Measurements from ENCODE around the gene MTARC2.

Gene MTARC2

GRCh38 chr1:220804202-220804586, 56.1 kb downstream of the MTARC2 start:
- DNase-seq, result no peak

GRCh38 chr1:220806408-220806807, 58.3 kb downstream of the MTARC2 start:
- DNase-seq, result no peak

GRCh38 chr1:220807726-220808125, 59.6 kb downstream of the MTARC2 start:
- DNase-seq, result no peak

- no peak for DNase-seq
These were observed 60.4 kb downstream of the MTARC2 start for GRCh38 chr1:220808345-220809186.

- DNase-seq, result no peak
These were observed 61.0 kb downstream of the MTARC2 start for GRCh38 chr1:220809187-220809550.

- no peak for DNase-seq
These were observed 61.6 kb downstream of the MTARC2 start for GRCh38 chr1:220809704-220810103.

- DNase-seq, result no peak
These were observed 62.1 kb downstream of the MTARC2 start for GRCh38 chr1:220810179-220810653.

GRCh38 chr1:220810963-220811362, 62.8 kb downstream of the MTARC2 start:
- DNase-seq, result no peak

GRCh38 chr1:220811695-220812094, 63.6 kb downstream of the MTARC2 start:
- DNase-seq, result no peak

GRCh38 chr1:220812308-220812707, 64.2 kb downstream of the MTARC2 start:
- DNase-seq, result no peak

- DNase-seq, result no peak
These were observed 64.9 kb downstream of the MTARC2 start for GRCh38 chr1:220813013-220813412.

- DNase-seq, result no peak
These were observed 67.3 kb downstream of the MTARC2 start for GRCh38 chr1:220815409-220815808.

GRCh38 chr1:220817907-220818306, 69.8 kb downstream of the MTARC2 start:
- no peak for DNase-seq

GRCh38 chr1:220818421-220819173, 70.5 kb downstream of the MTARC2 start:
- DNase-seq, result no peak

GRCh38 chr1:220819467-220820026, 71.4 kb downstream of the MTARC2 start:
- DNase-seq, result no peak

- DNase-seq, result no peak
These were observed 76.2 kb downstream of the MTARC2 start for GRCh38 chr1:220824031-220824989.

GRCh38 chr1:220825819-220826551, 77.9 kb downstream of the MTARC2 start:
- no peak for DNase-seq

GRCh38 chr1:220826729-220827128, 78.6 kb downstream of the MTARC2 start:
- DNase-seq, result no peak

GRCh38 chr1:220827445-220828178, 79.5 kb downstream of the MTARC2 start:
- no peak for DNase-seq

GRCh38 chr1:220828179-220828490, 80.0 kb downstream of the MTARC2 start:
- no peak for DNase-seq

- no peak for DNase-seq
These were observed 80.9 kb downstream of the MTARC2 start for GRCh38 chr1:220828950-220829586.
